Hepatocyte (in vitro differentiated cells): ENCODE measurements around the gene BACH1.

ENCODE experiments used
- CTCF ChIP-seq: fragments of 200-600 bp; sonication (generic); IDR thresholded peaks from 2 replicates; pipeline ENCODE4 v1.5.1; 2016; ENCODE audit warnings: antibody characterized with exemption, mild to moderate bottlenecking; ENCODE audit not compliant: poor library complexity
- EZH2 ChIP-seq: fragments of 200-600 bp; sonication (generic); IDR thresholded peaks from 2 replicates; pipeline ENCODE4 v1.6.1; 2016; ENCODE audit warnings: antibody characterized with exemption, mild to moderate bottlenecking, borderline replicate concordance

GRCh38 chr21:29316029-29316742, 17.5 kb downstream of the BACH1 start:
- no peak for TF ChIP-seq CTCF
- TF ChIP-seq EZH2, result no peak
